ENCODE measurements around the gene ATP9A.

- TF ChIP-seq, protein P1, sequence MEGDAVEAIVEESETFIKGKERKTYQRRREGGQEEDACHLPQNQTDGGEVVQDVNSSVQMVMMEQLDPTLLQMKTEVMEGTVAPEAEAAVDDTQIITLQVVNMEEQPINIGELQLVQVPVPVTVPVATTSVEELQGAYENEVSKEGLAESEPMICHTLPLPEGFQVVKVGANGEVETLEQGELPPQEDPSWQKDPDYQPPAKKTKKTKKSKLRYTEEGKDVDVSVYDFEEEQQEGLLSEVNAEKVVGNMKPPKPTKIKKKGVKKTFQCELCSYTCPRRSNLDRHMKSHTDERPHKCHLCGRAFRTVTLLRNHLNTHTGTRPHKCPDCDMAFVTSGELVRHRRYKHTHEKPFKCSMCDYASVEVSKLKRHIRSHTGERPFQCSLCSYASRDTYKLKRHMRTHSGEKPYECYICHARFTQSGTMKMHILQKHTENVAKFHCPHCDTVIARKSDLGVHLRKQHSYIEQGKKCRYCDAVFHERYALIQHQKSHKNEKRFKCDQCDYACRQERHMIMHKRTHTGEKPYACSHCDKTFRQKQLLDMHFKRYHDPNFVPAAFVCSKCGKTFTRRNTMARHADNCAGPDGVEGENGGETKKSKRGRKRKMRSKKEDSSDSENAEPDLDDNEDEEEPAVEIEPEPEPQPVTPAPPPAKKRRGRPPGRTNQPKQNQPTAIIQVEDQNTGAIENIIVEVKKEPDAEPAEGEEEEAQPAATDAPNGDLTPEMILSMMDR (conservative IDR thresholded peaks at IDR 0.05; ENCODE audit: low read depth, low read length), result no peak
- TF ChIP-seq EZH2phosphoT487 (IDR thresholded peaks at IDR 0.05; ENCODE audit: borderline replicate concordance, low read length), result no peak
Measured at GRCh38 chr20:51566594-51566993, 201.6 kb downstream of the ATP9A start.

Data from PC-3 (cell line).